HepG2 (cell line): Measurements from ENCODE around the gene ERC1. TPM values are rescaled to one million over a fixed set of nuclear protein-coding genes. Genes with fewer than 3 reads are reported as not detected.

Experiments used
- ATAC-seq: fragments of 200-7000 bp; cut with Tn5 transposase; 3 replicates; pipeline ENCODE4 v1.9.1; 2020; ENCODE audit warnings: mild to moderate bottlenecking, moderate library complexity
- BruUV-seq: library from RNA; stranded (reverse); fragments of 400-500 nt; replicated peaks from 2 replicates; lab custom pipeline; 2021; lab: Mats Ljungman, UMichigan
- CTCF ChIA-PET: fragments of 300-600 bp; formaldehyde crosslinking; extraction: SDS; loops from one replicate; lab custom pipeline; 2021; ENCODE audit warnings: low total read pairs, inconsistent platforms, low intra/inter-chr PET ratio; lab: Yijun Ruan, JAX
- POLR2A ChIA-PET: fragments of 350-600 bp; sonication (Branson Sonifier 250); formaldehyde crosslinking; loops from one replicate; lab custom pipeline; 2020; ENCODE audit warnings: antibody characterized with exemption, inconsistent platforms; lab: Yijun Ruan, JAX
- DNase-seq: peaks from one replicate; pipeline ENCODE4 v3.0.0-alpha.2; 2015; ENCODE audit warnings: low spot score
- FAIRE-seq: peaks from 3 replicates; lab custom pipeline; 2011; peaks lifted over from hg19 to GRCh38; lab: Jason Lieb, UNC
- H2AFZ ChIP-seq: one replicate; pipeline ENCODE4 v1.6.1; 2011; ENCODE audit warnings: low read length, inconsistent platforms
- H3K27ac ChIP-seq: fragments of 300-600 bp; 3 replicates; pipeline ENCODE4 v1.8.0; 2011; ENCODE audit warnings: mixed run types, mild to moderate bottlenecking, mixed read lengths, low read length, inconsistent platforms; ENCODE audit not compliant: insufficient read depth; ENCODE audit errors: extremely low read length
- H3K27me3 ChIP-seq, 2 experiments: fragments of 200-600 bp in 1 of 2; 2 replicates in 1 of 2; 3 replicates in 1 of 2; pipeline versions ENCODE4 v1.6.0 to v1.8.0; 2011; ENCODE audit warnings: low read length in 2 of 2, mild to moderate bottlenecking in 2 of 2, moderate library complexity in 2 of 2, inconsistent platforms in 1 of 2; ENCODE audit not compliant: insufficient read depth in 2 of 2, control insufficient read depth in 1 of 2
- H3K36me3 ChIP-seq, 2 experiments: fragments of 200-600 bp in 1 of 2; replicated peaks in 1 of 2; 2 replicates in 1 of 2; 3 replicates in 1 of 2; pipeline versions ENCODE4 v1.5.1 to v1.8.0; 2011; ENCODE audit warnings: low read length in 2 of 2, inconsistent platforms in 1 of 2; ENCODE audit not compliant: insufficient read depth in 2 of 2, control insufficient read depth in 1 of 2
- H3K4me1 ChIP-seq: 2 replicates; pipeline ENCODE4 v1.5.1; 2012; ENCODE audit warnings: low read length, inconsistent platforms; ENCODE audit not compliant: insufficient read depth
- H3K4me2 ChIP-seq: 2 replicates; pipeline ENCODE4 v1.6.0; 2011; ENCODE audit warnings: low read depth, low read length, inconsistent platforms
- H3K4me3 ChIP-seq, 3 experiments: fragments of 200-600 bp in 1 of 3; sonication (generic), shearing (Covaris generic) in 1 of 3; replicated peaks in 1 of 3; 2 replicates each; pipeline ENCODE4 v1.5.1; 2011 to 2016; ENCODE audit warnings: low read length in 3 of 3, inconsistent platforms in 2 of 3, low read depth in 2 of 3, mild to moderate bottlenecking in 2 of 3, control low read depth in 1 of 3, mixed read lengths in 1 of 3; ENCODE audit not compliant: insufficient read depth in 1 of 3
- H3K79me2 ChIP-seq: one replicate; pipeline ENCODE4 v1.6.1; 2011; ENCODE audit warnings: low read length, inconsistent platforms; ENCODE audit not compliant: insufficient read depth
- H3K9ac ChIP-seq: 2 replicates; pipeline ENCODE4 v1.6.0; 2011; ENCODE audit warnings: mild to moderate bottlenecking, low read depth, low read length, inconsistent platforms; ENCODE audit not compliant: insufficient read depth
- H3K9me3 ChIP-seq: 2 replicates; pipeline ENCODE4 v1.5.1; 2012; ENCODE audit warnings: mild to moderate bottlenecking, low read length
- H4K20me1 ChIP-seq: 2 replicates; pipeline ENCODE4 v1.6.0; 2011; ENCODE audit warnings: inconsistent platforms, mild to moderate bottlenecking, low read length, moderate library complexity; ENCODE audit not compliant: insufficient read depth
- CBFB ChIP-seq: sonication (generic); formaldehyde crosslinking; IDR thresholded peaks from 2 replicates; pipeline ENCODE4 v1.4.0; 2020; ENCODE audit warnings: missing genetic modification reagents
- GPN1 ChIP-seq: sonication (generic); formaldehyde crosslinking; IDR thresholded peaks from 2 replicates; pipeline ENCODE4 v1.5.1; 2020; ENCODE audit warnings: missing genetic modification reagents, borderline replicate concordance
- HMG20A ChIP-seq: IDR thresholded peaks from 2 replicates; pipeline ENCODE4 v1.6.1; 2016; ENCODE audit warnings: borderline replicate concordance
- HOXA7 ChIP-seq: sonication (generic); formaldehyde crosslinking; IDR thresholded peaks from 2 replicates; pipeline ENCODE4 v1.8.1; 2022; ENCODE audit warnings: mild to moderate bottlenecking, missing genetic modification reagents, moderate library complexity
- KLF9 ChIP-seq: IDR thresholded peaks from 2 replicates; pipeline ENCODE4 v1.6.1; 2016; ENCODE audit warnings: low read depth
- RFX1 ChIP-seq: fragments of 450-650 bp; IDR thresholded peaks from 2 replicates; pipeline ENCODE4 v1.6.1; 2017
- SALL2 ChIP-seq: sonication (generic); formaldehyde crosslinking; IDR thresholded peaks from 2 replicates; pipeline ENCODE4 v1.8.1; 2023; ENCODE audit warnings: mild to moderate bottlenecking, missing genetic modification reagents, inconsistent platforms
- YEATS2 ChIP-seq: sonication (generic); formaldehyde crosslinking; IDR thresholded peaks from 2 replicates; pipeline ENCODE4 v1.4.0; 2020; ENCODE audit warnings: missing genetic modification reagents, borderline replicate concordance
- ZFP36L1 ChIP-seq: sonication (generic); formaldehyde crosslinking; IDR thresholded peaks from 2 replicates; pipeline ENCODE4 v1.8.0; 2022; ENCODE audit warnings: mild to moderate bottlenecking, missing genetic modification reagents, moderate library complexity
- ZFY ChIP-seq: sonication (generic); formaldehyde crosslinking; IDR thresholded peaks from 2 replicates; pipeline ENCODE4 v1.4.0; 2020; ENCODE audit warnings: missing genetic modification reagents
- ZGPAT ChIP-seq: IDR thresholded peaks from 2 replicates; pipeline ENCODE4 v1.6.1; 2016; ENCODE audit warnings: mild to moderate bottlenecking
- ZNF124 ChIP-seq: sonication (generic); formaldehyde crosslinking; IDR thresholded peaks from 2 replicates; pipeline ENCODE4 v1.4.0; 2020; ENCODE audit warnings: missing genetic modification reagents
- ZNF337 ChIP-seq: sonication (generic); formaldehyde crosslinking; IDR thresholded peaks from 2 replicates; pipeline ENCODE4 v1.5.1; 2020; ENCODE audit warnings: missing genetic modification reagents, low read depth, mild to moderate bottlenecking, borderline replicate concordance
- ZNF580 ChIP-seq: IDR thresholded peaks from 2 replicates; pipeline ENCODE4 v1.6.1; 2016; ENCODE audit warnings: low read depth, borderline replicate concordance
- ZNF746 ChIP-seq: sonication (generic); formaldehyde crosslinking; IDR thresholded peaks from 2 replicates; pipeline ENCODE4 v1.8.0; 2022; ENCODE audit warnings: mild to moderate bottlenecking, missing genetic modification reagents
- WGBS: methylation state at CpG from one replicate; pipeline ENCODE4 v1.1.6; 2017; ENCODE audit warnings: low lambda C conversion rate; 5-methylcytosine and 5-hydroxymethylcytosine counted together
- in situ Hi-C: cut with HindIII; loops from 2 replicates; pipeline ENCODE4 v1.10.0; 2017; ENCODE audit warnings: low pct_unique_long_range_greater_than_20kb; ENCODE audit not compliant: extremely low pct_ligation_motif_present
- intact Hi-C: fragments of 100-400 bp; cut with micrococcal nuclease; formaldehyde crosslinking; loops from one replicate; pipeline ENCODE4 v1.10.0; 2022; ENCODE audit not compliant: unreplicated experiment
- polyA plus RNA-seq, 8 experiments: library from polyadenylated mRNA; depleted of rRNA in 3 of 8; stranded (reverse) in 7 of 8; unstranded in 1 of 8; fragments of >200 nt; fragmentation: Illumina TruSeq in 4 of 8; extraction: Trizol in 4 of 8; gene quantifications; 2 replicates each; pipeline versions ENCODE4 v1.2.1 to v1.2.3, GENCODE V29; 2011 to 2016; ENCODE audit warnings: low read depth in 4 of 8, missing spikeins in 1 of 8, mixed read lengths in 1 of 8; ENCODE audit not compliant: insufficient read depth in 1 of 8
- total RNA-seq, 5 experiments: library from RNA; depleted of rRNA; stranded (reverse); fragments of >200 nt; fragmentation: Illumina TruSeq; extraction: Trizol; gene quantifications; 2 replicates each; pipeline ENCODE4 v1.2.3, GENCODE V29; 2016; ENCODE audit warnings: low read depth in 1 of 5
- TF ChIP-seq, protein P1 (sequence below): sonication (generic); formaldehyde crosslinking; IDR thresholded peaks from 2 replicates; pipeline ENCODE4 v1.8.0; 2022; ENCODE audit warnings: low read depth, missing genetic modification reagents

The ERC1 gene
- total and polyA plus RNA-seq, 2 of the 13 experiments (the other 11 are each of a cell fraction or from before 2014, with no cell fraction given): 6.1 to 12.4 TPM

DNA sequence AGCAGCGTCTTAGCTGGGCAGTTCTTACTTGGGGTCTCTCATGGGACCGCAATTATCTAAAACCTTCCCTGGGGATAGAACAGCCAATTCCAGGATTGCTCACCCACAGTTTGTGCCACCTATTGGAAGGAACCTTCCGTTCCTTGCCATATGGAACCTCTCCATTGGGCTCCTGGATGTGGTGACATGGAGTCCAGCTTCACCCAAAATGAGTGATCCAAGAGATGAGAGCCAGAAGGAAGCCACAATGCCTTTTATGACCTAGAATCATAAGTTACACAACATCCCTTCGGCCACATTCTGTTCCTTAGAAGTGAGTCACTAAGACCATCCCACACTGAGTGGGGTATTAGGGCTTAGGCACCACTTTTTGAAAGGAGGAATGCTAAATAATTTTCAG, 439.0 kb downstream of the ERC1 start:
- no peak overlapping the region for H2AFZ ChIP-seq

More for the DNA sequence above, 439.0 kb downstream of the ERC1 start:
- Histone ChIP-seq H3K4me2 (no peak overlapping the region), H3K27me3 (no peaks in the 10 kb centered on the region)
- no peak for FAIRE-seq
- WGBS: 96% methylated on average over 4 of the region's 4 CpGs
- POLR2A ChIA-PET: no interaction called here
- TF ChIP-seq HMG20A (CRISPR knock-in tag) (no peak), ZGPAT (CRISPR knock-in tag) (no peak), CBFB (CRISPR knock-in tag) (no peak), HOXA7 (CRISPR knock-in tag) (no peak), ZFP36L1 (no peak), ZFY (CRISPR knock-in tag) (no peak), GPN1 (CRISPR knock-in tag) (no peak), SALL2 (CRISPR knock-in tag) (no peak), YEATS2 (CRISPR knock-in tag) (no peak), ZNF337 (CRISPR knock-in tag) (no peak), ZNF580 (CRISPR knock-in tag) (no peak), ZNF124 (CRISPR knock-in tag) (no peak), ZNF746 (CRISPR knock-in tag) (no peak), KLF9 (CRISPR knock-in tag) (no peak), RFX1 (no peak)
- TF ChIP-seq, protein P1, sequence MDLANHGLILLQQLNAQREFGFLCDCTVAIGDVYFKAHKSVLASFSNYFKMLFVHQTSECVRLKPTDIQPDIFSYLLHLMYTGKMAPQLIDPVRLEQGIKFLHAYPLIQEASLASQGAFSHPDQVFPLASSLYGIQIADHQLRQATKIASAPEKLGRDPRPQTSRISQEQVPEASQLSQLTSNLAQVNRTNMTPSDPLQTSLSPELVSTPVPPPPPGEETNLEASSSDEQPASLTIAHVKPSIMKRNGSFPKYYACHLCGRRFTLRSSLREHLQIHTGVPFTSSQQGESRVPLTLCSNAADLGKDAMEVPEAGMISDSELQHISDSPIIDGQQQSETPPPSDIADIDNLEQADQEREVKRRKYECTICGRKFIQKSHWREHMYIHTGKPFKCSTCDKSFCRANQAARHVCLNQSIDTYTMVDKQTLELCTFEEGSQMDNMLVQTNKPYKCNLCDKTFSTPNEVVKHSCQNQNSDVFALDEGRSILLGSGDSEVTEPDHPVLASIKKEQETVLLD (CRISPR knock-in tag): no peak
- TF ChIP-seq, all 625 proteins: peak for 0
- H3K9me3 ChIP-seq: no peaks in the 10 kb centered on the region
- no peaks in the 10 kb centered on the region for H3K36me3 ChIP-seq
- H3K4me3 ChIP-seq: no peak overlapping the region
- intact Hi-C loops: no loop called here
- no TSS peak for BruUV-seq
- no peak overlapping the region for H3K27ac ChIP-seq
- H4K20me1 ChIP-seq: no peaks in the 10 kb centered on the region
- no peaks in the 10 kb centered on the region for H3K79me2 ChIP-seq
- in situ Hi-C loops: no loop called here
- ATAC-seq: no peak
- DNase-seq: no peak
- no peak overlapping the region for H3K9ac ChIP-seq
- peaks cover 8% of the 10 kb centered on the region for H3K4me1 ChIP-seq
- CTCF ChIA-PET: no interaction called here
